AG08396 (cell line): ENCODE measurements around the gene WDR54.

ENCODE experiments used
- DNase-seq: peaks from one replicate; pipeline ENCODE4 v3.0.0; 2012; ENCODE audit warnings: low spot score, mixed read lengths

WDR54 gene, protein sequence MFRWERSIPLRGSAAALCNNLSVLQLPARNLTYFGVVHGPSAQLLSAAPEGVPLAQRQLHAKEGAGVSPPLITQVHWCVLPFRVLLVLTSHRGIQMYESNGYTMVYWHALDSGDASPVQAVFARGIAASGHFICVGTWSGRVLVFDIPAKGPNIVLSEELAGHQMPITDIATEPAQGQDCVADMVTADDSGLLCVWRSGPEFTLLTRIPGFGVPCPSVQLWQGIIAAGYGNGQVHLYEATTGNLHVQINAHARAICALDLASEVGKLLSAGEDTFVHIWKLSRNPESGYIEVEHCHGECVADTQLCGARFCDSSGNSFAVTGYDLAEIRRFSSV

DNA sequence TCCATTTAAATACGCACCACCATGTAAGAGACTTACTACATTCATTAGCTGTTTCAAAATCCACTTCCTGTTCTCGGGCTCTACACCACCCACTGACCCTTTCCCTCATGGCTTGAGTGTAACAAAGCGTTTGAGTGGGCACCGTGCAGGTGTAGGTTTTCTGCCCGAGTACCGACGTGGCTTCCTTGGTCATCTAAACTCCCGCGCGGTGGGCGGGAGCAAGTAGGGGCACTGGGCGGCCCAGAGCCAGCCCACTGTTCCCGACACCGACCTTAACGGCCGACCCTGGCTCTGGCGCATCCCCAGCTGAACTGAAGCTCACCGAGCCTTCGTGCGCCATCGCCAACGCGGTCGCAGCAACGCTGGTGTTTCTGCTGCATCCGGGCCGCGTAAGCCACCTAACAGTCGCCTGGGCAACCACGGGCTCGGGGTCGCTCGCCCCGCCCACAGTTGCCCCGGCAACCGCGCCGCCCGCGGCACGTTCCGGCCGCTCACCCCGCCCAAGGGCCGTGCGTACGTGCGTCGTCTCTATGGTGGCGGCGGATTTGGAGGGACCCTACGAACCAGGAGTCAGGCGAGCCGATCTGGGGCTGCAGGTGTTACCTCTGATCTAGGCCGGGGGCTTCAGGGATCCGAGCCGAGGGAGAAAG lies at the start of gene WDR54, which contains the start of gene C2orf81:
TSS of gene WDR54 (plus strand) at position 510 of the 650 bp plus-strand sequence. CDS start 424 bp downstream, outside the sequence.
TSS of gene C2orf81 (minus strand) at position 399 of the 650 bp plus-strand sequence. CDS start at position 340, 59 bp downstream.
- DNase-seq: peak; percentile 97

DNA sequence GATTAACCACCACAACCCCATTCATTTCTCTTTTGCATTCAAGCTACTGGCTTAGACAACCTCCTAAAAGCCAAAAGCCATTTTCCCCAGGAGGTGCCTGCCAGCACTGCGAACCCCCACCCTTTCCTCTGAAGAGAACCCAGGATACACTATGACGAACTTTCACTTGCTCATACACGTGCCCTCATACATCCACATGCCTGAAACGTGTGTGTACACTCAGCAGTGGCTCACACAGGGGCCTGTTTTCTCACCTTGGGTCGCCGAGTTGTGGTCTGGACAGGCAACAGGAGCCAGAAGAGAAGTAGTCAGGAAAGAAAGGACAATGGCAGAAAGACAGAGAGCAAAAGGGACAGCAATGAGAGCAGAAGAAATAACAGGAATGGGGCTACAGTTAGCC lies 48.9 kb upstream of the WDR54 start:
- DNase-seq: no peak

DNA sequence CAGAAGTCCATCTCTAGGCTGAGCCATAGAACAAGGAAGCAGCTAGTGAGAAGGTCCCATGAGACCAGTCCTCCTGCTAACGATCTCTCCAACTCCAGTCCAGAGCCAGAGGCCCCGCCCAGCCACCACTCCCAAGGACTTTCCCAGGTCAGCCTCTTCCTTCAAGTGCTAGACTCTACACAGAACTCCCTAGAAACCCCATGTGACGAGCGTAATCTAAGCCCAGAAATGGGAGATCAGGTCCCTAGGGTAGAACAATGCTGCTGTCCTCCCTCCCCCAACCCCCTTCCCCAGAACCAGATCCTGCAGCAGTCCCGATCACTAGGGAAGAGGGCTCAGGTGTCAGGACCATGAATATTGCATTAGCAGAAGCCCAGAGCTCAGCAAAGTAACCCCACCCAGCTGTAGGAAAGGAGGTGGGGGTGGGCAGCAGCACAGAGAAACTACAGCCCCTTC lies 48.3 kb upstream of the WDR54 start:
- DNase-seq: no peak

DNA sequence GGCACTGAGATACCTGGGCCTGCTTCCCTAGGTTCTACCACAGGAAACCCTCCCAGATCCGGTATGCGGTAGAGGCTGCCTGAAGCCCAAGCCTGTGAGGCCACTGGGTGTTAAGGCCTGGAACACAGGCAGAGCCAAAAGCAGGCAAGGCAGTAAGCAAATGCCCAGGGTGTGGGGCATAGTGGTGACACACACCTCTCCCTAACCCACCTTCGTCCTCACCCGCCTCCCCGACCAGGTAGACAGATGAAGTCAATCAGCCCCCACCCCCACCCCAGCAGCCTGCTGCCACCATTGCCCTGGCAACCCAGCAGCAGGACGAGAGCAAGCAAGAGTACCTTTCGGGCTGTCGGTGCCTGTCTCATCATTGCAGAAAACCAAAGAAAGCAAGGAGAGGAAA lies 47.5 kb upstream of the WDR54 start:
- DNase-seq: no peak

DNA sequence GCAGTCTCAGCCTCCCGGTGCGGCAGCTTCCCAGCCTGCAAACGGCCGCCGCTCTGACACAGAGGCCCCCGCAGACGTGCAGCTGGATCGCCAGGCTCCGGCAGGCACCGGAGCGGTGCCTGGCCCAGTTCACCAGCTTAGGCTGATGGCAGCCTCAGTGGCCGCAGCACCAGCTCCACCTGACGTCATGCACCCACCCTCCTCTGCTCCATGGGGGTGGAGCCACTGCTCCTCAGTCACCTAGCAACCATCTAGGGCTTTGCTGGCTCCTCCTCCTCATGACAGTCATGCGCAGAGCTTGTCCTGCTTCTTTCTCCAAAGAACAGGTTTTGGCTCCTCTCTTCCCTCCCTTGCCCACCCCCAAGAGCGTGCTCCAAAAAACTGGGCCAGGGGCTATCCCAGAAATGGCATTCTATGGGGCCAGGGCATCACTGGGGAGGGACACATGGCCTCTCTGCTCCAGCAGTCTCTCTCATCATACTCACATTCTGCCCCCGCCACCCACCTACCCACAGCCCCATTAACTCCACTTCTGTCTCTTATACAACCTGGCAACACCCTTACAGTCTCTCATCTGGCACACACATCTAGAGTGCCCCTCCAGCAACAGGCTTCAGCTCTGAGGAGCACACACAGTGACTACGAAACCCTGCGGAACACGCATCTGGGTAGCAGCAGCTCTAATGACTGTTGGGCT lies 46.9 kb upstream of the WDR54 start:
- DNase-seq: peak; percentile 56

DNA sequence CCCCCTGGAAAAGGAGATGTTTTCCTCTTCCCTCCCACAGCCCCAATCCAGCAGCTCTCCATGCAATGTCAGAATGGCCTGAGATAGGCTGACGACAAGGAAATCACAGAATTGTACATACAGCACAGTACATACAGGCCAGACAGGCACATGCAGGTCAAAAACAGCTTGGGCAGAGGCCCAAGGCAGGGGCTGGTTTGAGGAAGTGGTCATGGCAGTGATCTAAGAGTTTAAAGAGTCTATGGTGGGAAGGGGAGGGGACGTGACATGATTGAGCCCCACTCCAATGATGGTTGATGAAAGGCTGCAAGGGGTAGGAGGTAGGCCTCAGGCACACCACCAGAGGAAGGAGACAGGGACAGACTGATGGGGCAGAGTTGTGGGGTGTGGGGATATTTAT lies 45.7 kb upstream of the WDR54 start:
- DNase-seq: no peak

DNA sequence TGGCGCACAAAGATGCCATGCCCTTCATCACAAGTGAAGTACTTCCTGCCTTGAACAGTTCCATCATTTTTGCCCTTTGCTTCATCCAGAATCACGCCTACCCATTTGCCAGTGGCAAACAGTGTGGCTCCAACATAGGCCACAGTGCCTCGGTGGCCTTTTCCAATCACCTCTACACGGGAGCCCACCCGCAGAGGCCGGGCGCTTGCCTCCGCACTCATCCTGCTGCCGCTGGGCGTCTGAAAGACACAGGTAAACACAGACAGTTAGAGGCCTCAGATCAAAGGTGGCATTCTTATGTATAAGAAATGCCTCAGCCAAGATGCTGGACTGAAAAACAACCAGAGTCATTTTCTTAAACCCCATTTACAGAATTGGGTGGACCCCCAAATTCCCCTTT lies 43.5 kb upstream of the WDR54 start:
- DNase-seq: no peak

DNA sequence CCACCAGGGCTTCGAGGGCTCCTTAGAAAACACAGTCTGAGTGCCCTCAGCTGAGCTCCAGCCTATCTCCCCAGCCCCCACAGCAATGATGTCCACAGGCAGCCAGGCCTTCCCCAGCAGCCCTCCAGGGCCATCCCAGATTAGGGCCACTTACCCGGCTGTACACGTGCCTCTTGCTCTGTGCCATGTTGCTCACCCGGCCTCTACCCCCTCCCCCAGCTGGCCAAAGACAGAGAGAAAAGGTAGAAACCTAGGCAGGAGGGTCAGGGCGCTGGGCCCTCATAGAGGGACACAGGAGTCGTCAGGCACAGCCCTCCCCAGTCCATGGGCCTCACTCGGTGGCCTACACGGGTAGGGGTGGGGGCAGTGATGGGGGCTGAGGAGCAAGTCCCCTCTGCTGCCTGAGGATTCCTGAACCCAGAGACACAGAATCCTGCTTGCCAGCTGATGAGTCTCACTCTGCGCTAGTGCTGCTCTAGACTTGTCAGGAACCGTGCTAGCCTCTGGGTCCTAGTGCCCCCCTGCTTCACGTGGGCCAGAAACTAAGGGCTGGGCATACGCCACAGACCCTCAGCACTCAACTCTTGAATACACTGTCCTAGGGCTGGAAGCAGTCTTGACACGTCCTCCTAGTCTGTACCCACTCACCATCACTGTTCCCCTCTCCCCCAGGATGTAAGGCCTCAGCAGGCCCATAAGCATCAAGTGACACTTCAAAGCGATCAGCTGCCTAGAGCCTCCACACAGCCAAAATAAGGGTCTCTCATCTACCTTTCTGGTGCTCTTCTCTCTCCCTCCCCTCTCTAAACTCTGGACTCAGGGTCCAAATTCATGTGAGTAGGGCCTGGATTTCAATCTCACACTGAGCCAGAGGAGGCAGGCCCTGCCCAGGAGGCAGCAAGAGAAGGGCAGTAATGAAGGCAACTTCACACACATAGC lies 41.4 kb upstream of the WDR54 start, which contains the start of gene DCTN1:
TSS of gene DCTN1 (minus strand) at position 461 of the 939 bp plus-strand sequence. CDS start at position 187, 274 bp downstream.
- peak; percentile 84 for DNase-seq

DNA sequence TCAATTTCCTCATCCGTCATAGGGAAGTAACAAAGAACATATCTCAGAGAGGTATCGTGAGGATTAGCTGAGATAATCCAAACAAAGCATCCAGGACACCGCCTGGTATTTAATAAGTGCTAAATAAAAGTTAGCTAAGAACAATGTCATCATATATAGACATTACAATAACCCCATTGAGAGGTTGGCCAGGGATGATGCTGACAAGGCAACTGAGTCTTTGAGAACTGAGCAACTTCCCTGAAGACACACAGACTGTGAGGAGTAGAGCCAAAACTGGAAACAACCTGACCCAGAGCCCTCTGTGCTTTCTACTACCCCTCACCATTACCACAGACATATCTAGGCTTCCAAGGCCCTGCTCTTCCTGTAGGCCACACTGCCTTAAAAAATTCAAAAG lies 39.8 kb upstream of the WDR54 start:
- DNase-seq: no peak

DNA sequence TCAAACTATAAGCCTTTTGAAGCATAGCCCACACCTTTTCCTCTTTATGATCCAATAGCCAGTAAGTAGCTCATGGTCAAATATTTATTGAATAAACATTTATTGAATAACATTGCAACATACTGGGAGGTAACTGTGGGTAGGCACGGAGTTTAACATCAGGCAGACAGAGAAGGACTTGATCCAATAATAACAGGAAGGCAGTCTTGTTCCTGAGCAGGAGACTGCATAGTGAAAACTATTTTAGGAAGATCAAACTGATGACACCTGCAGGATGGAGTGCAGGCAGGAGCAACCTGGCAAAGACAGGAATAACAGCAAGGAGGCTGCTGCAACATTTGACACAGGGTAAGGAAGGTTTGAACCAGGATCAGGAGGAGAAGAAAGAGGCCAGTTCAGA lies 38.3 kb upstream of the WDR54 start:
- peak; percentile 68 for DNase-seq

DNA sequence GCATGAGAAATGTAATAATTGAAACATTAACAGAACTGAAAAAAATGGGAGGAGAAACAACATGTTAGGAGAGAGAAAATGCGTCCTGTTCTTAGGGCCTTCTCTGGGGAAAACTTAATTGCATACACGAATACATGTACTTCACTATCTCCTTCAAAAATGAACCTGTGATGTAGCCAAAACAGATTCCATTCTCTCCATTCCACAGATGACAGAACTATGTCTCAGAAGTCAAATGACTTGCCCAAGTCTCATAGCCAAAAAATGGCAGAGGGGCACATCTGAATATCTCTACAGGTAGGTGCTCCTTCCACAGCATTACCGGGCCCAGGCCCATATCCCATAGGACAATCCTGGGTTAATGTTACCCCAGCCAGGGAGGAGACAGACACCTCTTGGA lies 37.5 kb upstream of the WDR54 start:
- DNase-seq: peak; percentile 39

DNA sequence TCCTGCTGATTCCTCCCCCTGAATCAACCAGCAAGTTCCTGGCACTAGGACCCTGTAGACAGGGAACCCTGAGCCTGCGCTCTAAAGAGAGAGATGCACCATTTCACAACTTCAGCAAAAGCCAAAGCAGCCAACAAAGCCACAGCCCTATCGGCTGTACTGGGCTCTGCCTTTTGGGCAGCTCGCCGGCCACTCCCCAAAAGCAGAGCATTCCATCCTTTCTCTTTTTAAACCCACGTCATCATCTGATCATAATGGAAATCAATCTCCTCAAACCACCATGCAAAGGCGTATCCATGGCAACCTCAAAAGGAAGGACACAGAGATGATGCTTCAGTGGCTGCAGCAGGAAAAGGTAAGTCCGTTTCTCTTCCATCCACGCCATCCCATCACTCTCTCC lies 36.1 kb upstream of the WDR54 start:
- peak; percentile 34 for DNase-seq

DNA sequence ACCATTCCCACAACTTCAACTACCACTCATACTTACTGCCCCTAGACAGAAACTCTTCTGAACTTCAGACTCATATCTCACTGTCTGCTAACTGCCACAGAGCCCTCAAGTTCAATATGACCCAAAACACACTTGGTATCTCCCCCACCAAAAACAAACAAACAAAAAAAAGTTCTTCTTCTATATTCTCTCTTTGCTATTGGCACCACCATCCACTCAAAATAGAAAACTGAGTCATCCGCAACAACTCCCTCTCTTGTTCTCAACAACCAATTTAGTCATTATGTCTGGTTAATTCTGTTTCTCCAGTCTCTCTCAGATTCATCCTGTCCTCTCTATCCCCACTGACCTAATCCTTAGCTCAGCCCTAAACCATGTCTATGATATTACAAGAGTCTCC lies 34.2 kb upstream of the WDR54 start:
- DNase-seq: peak; percentile 41

DNA sequence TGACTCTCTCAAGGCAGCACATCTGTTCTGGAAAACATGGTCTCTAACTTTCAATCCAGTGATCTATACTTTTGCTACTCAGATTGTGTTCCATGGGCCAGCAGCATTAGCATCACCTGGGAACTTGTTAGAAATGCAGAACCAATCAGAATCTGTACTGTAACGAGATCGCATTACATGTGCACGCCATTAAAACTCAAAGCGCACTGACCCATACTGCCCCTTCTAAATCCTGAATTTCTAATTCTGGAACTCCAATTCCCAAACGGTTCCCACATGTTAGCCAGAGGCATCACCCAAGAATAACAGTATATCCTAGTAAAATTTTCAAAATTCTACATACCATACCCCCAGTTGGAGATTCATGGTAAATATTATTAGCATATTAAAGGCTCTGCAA lies 30.9 kb upstream of the WDR54 start:
- no peak for DNase-seq

DNA sequence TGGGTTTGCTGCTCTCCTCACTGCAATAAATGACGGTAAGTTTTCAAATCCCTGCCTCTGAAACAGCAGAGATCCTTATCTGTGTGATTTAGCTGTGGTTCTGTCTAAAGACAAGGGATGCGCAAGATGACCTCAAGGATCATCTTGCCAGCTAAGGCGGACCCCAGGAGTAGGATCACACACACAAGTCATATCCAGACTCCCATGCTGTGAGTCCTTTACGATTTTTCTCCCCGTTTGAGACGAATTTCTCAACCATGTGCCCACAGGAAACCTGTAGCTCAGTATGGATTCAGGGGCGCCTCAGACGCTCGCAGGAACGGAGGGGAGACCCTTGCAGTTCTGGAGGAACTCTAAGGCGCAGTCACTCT lies 30.3 kb upstream of the WDR54 start:
- DNase-seq: peak; percentile 49

DNA sequence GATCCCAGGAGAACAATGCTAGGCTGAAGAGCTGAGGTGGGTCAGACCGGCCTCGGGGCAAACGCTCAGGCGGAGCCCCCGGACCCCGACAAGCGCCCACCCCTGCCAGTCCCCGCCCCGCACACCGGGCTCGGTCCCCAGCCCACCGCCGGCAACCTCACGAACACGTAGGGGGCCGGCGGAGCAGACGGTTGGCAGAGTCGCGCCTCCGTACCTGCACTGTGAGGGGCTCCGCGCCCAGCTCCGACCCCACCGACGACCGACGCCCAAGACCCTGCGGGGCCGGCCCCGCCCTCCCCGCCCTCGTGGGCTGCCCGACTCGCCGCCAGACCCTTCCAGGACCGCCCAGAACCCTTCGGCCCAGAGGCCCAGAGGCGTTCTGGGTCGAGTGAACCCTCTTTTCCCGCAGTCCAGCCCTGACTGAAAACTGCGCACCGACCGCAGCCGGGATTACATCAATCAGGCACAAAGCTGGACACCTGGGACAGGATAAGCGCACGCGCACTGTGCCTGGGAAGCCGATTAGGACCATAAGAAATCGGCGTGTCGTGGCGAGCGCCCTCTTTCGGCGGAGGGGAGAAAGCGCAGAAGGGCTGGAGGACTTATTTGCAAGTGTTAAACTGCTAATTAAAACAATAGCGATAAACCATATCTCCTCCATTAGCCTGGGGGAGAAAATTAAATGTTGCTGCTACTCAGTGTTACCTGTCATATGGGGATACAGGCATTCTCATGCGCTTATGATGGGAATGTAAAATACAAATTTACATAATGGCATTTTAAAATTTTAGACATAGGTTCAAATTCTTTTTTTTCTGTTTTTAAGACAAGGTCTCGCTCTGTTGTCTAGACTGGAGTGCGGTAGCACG lies 29.7 kb upstream of the WDR54 start:
- peak; percentile 94 for DNase-seq

DNA sequence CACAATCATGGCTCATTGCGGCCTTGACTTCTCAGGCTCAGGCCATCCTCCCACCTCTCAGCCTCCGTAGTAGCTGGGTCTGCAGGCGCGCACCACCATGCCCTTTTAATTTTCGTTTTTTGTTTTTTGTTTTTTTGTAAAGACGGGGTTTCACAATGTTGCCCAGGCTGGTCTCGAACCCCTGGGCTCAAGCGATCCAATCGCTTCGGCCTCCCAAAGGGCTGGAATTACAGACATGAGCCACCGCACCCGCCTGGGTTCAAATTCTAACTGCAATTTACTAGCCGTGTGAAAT lies 29.1 kb upstream of the WDR54 start:
- no peak for DNase-seq

DNA sequence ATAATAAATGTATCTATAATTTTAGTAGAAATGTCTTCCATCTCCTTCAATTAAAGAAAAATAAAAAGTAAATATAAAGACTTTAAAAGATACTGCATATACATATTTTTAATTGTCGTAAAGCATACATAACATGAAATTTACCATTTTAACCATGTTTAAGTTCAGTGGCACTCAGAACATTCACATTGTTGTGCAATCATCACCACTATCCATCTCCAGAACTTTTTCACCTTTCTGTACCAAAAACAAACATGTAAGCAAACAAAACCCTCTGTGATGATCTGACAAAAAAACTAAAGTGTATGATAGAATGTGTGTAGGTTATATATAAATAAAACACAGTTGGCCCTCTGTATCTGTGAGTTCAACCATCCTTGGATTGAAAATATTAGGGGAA lies 28.0 kb upstream of the WDR54 start:
- no peak for DNase-seq

DNA sequence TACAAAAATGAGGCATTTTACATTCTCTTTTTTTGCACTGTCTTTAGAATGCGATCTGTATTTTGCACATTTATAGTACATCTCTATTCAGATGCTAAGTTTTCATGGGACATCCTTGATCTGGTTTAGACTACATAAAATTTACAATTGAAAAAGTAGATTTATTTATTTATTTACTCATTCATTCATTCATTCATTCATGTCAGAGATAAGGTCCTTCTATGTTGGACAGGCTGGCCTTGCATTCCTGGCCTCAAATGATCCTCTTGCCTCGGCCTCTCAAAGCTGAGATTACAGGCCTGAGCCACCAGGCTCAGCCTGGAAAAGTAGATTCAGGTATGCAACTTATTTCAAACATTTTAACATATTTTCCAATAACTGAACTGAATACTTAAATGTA lies 25.4 kb upstream of the WDR54 start:
- no peak for DNase-seq

DNA sequence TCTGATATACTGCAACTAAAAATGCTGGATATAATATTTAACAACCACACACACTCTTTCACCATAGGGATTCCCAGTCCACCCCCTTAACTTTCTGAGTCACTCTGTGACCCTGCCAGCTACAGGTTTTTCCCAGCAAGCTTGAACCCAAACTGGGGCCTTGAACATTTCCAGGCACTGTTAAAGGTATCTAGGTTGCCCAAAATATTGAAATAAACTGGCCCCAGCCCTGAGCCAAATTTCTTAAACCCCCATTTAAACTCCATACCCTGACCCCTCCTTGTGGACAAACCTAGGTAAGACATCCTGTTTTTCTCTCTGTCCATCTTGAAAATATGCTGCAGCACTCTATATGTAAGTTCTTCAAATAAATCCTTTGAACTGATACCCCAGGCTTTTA lies 21.7 kb upstream of the WDR54 start:
- DNase-seq: peak; percentile 45

DNA sequence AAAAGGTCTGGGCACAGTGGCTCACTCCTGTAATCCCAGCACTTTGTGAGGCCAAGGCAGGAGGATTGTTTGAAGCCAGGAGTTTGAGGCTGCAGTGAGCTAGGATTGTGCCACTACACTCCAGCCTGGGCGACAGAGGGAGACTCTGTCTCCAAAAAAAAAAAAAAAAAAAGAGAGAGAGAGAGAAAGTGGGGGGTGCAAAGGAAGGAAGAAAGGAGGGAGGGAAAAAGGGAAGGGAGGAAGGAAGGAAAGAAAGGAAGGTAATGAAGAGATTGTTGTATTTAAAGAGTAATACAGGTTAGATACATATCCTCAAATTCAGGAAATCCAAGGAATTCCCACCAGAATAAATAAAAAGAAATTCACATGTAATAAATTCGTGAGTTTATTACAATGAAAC lies 19.6 kb upstream of the WDR54 start:
- no peak for DNase-seq
